Caco-2 (cell line): ENCODE measurements around the gene NCAPD3. TPM values are rescaled to one million over a fixed set of nuclear protein-coding genes. Genes with fewer than 3 reads are reported as not detected.

Experiments
- BruUV-seq: library from RNA; stranded (reverse); fragments of 400-500 nt; replicated peaks from 2 replicates; lab custom pipeline; 2021; lab: Mats Ljungman, UMichigan
- CTCF ChIA-PET: fragments of 300-600 bp; sonication (Branson Sonifier 250); formaldehyde crosslinking; loops from one replicate; lab custom pipeline; 2022; ENCODE audit warnings: antibody characterized with exemption; lab: Charles Lee
- POLR2A ChIA-PET: fragments of 300-600 bp; sonication (Branson Sonifier 250); formaldehyde crosslinking; loops from one replicate; lab custom pipeline; 2022; ENCODE audit warnings: antibody characterized with exemption; lab: Charles Lee
- DNase-seq, 2 experiments: peaks; one replicate each; pipeline versions ENCODE4 v3.0.0 to v3.0.0-alpha.2; 2020 to 2022
- H3K27me3 ChIP-seq: replicated peaks from 2 replicates; pipeline ENCODE4 v1.6.0; 2011; ENCODE audit warnings: low read length; ENCODE audit not compliant: control insufficient read depth, insufficient read depth
- H3K36me3 ChIP-seq: 2 replicates; pipeline ENCODE4 v1.5.1; 2011; ENCODE audit warnings: low read length; ENCODE audit not compliant: control insufficient read depth, insufficient read depth
- H3K4me1 ChIP-seq: fragments of 250-450 bp; sonication (Bioruptor Pico); 2 replicates; pipeline ENCODE4 v1.5.1; 2020; ENCODE audit warnings: mild to moderate bottlenecking
- H3K4me3 ChIP-seq: 2 replicates; pipeline ENCODE4 v1.5.1; 2011; ENCODE audit warnings: low read depth, mild to moderate bottlenecking, control low read depth, low read length
- H3K9me3 ChIP-seq: fragments of 250-450 bp; sonication (Bioruptor Pico); 2 replicates; pipeline ENCODE4 v1.5.1; 2020; ENCODE audit warnings: mild to moderate bottlenecking, moderate library complexity
- H3K27ac Mint-ChIP-seq: one replicate; pipeline ENCODE4 v1.8.0; 2022; ENCODE audit warnings: mixed read lengths; ENCODE audit not compliant: unreplicated experiment
- H3K27me3 Mint-ChIP-seq: one replicate; pipeline ENCODE4 v1.8.0; 2022; ENCODE audit warnings: mixed read lengths; ENCODE audit not compliant: insufficient read depth, unreplicated experiment
- H3K36me3 Mint-ChIP-seq: one replicate; pipeline ENCODE4 v1.8.0; 2022; ENCODE audit warnings: mild to moderate bottlenecking, mixed read lengths; ENCODE audit not compliant: insufficient read depth, unreplicated experiment
- H3K4me1 Mint-ChIP-seq: one replicate; pipeline ENCODE4 v1.8.0; 2022; ENCODE audit warnings: low read depth, mixed read lengths; ENCODE audit not compliant: unreplicated experiment
- H3K4me3 Mint-ChIP-seq: one replicate; pipeline ENCODE4 v1.8.0; 2022; ENCODE audit warnings: mild to moderate bottlenecking, moderate library complexity, mixed read lengths; ENCODE audit not compliant: unreplicated experiment
- H3K9me3 Mint-ChIP-seq: one replicate; pipeline ENCODE4 v1.8.0; 2022; ENCODE audit warnings: mixed read lengths; ENCODE audit not compliant: unreplicated experiment
- intact Hi-C: fragments of 100-400 bp; cut with micrococcal nuclease; formaldehyde crosslinking; loops from one replicate; pipeline ENCODE4 v1.10.0; 2022; ENCODE audit not compliant: unreplicated experiment
- total RNA-seq: library from RNA; stranded (reverse); gene quantifications from 2 replicates; pipeline ENCODE4 v1.2.3, GENCODE V29; 2022
- TF ChIP-seq, protein P1 (sequence below), 2 experiments: fragments of 200-600 bp in 1 of 2; IDR thresholded peaks; 1 replicate in 1 of 2; 2 replicates in 1 of 2; pipeline versions ENCODE4 v1.5.1 to v1.8.0; 2011 to 2022; ENCODE audit warnings: antibody characterized with exemption in 1 of 2, control low read depth in 1 of 2, inconsistent platforms in 1 of 2, low read depth in 1 of 2, low read length in 1 of 2, mild to moderate bottlenecking in 1 of 2, moderate library complexity in 1 of 2; ENCODE audit not compliant: insufficient read depth in 1 of 2, severe bottlenecking in 1 of 2, unreplicated experiment in 1 of 2

NCAPD3 gene
- total RNA-seq, 1 experiment from 2014 or later = 108 TPM

DNA sequence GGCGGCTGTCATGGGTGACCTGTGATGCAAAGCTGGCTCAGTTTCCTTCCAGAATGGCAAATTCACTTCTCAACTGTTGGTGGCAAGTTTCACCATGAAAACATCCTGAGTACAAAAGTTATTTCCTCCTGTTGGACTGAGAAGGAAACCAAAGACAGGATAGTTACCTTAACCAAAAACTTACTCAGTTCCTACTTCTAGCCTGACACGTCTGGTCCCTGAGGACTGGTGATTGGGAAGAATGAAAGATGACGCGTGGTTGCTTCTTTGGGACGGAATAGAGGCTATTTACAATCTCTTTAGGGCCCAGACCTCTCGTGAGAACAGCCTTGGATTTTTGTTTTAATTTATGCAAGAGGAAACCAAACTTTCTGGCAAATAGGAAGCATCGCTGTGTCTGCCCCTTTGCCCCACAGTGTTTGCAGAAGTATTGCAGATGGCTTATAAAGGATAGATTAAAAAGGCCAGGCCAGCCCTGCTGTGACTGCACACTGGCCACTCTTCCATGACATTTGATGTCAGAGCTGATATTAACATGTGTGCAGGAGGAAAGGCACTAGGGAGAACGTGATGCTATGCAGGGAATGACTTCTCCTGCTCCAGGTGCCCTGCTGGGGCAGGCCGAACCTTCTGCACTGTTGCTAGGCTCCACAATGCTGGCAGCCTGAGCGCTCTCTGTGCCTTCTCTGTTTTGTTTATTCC lies 8.3 kb upstream of the NCAPD3 start:
- Histone ChIP-seq H3K36me3 (0 out of 2 replicates have a peak, but pooled peaks cover 1% of the 10 kb centered on the region), H3K27me3 (no peaks in the 10 kb centered on the region), H3K9me3 (no peaks in the 10 kb centered on the region), H3K4me3 (no peak overlapping the region), H3K4me1 (no peaks in the 10 kb centered on the region)
- H3K4me3 Mint-ChIP-seq = no peak overlapping the region
- no peaks in the 10 kb centered on the region for H3K9me3 Mint-ChIP-seq
- no TSS peak for BruUV-seq
- DNase-seq = no peak
- TF ChIP-seq, protein P1, sequence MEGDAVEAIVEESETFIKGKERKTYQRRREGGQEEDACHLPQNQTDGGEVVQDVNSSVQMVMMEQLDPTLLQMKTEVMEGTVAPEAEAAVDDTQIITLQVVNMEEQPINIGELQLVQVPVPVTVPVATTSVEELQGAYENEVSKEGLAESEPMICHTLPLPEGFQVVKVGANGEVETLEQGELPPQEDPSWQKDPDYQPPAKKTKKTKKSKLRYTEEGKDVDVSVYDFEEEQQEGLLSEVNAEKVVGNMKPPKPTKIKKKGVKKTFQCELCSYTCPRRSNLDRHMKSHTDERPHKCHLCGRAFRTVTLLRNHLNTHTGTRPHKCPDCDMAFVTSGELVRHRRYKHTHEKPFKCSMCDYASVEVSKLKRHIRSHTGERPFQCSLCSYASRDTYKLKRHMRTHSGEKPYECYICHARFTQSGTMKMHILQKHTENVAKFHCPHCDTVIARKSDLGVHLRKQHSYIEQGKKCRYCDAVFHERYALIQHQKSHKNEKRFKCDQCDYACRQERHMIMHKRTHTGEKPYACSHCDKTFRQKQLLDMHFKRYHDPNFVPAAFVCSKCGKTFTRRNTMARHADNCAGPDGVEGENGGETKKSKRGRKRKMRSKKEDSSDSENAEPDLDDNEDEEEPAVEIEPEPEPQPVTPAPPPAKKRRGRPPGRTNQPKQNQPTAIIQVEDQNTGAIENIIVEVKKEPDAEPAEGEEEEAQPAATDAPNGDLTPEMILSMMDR (IDR thresholded peaks at IDR 0.05; ENCODE audit: insufficient read depth in 1 of 2, low read depth in 1 of 2, low read length in 1 of 2, severe bottlenecking in 1 of 2, unreplicated experiment in 1 of 2) = no peak
- H3K4me1 Mint-ChIP-seq = peaks cover 15% of the 10 kb centered on the region
- ChIA-PET CTCF (interaction anchor here (0.8 kb wide), 1 partner anchor 25 kb away, joined by 7 read pairs; no protein-coding TSS in a partner anchor), POLR2A (no interaction called here)
- intact Hi-C loops = no loop called here
- no peaks in the 10 kb centered on the region for H3K36me3 Mint-ChIP-seq
- H3K27ac Mint-ChIP-seq = no peak overlapping the region
- no peaks in the 10 kb centered on the region for H3K27me3 Mint-ChIP-seq

DNA sequence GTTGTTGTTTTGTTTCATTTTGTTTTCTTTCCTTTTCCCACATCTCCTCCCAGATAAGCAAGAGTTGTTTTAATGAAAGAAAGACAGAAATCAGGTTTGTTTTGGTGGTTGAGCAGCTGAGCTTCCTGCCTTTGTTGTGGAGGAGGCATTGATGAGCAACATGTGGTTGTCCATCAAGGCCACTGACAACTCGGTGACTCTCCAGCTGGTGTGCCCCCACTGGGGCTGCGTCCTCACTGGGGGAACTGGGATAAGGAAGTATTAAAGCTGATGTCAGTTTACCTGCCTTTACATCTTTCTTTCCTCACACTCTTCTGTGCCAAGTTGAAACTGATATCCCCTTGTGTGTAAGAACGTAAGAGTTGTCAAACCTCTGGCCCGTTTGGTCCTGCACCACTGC lies 6.6 kb upstream of the NCAPD3 start:
- no peak for DNase-seq
- no peaks in the 10 kb centered on the region for H3K27me3 ChIP-seq
- peaks cover 7% of the 10 kb centered on the region for H3K4me1 ChIP-seq
- ChIA-PET POLR2A (no interaction called here), CTCF (no interaction called here)
- no peak overlapping the region for H3K4me3 Mint-ChIP-seq
- no peaks in the 10 kb centered on the region for H3K36me3 Mint-ChIP-seq
- H3K27ac Mint-ChIP-seq = no peak overlapping the region
- no TSS peak for BruUV-seq
- no peaks in the 10 kb centered on the region for H3K9me3 Mint-ChIP-seq
- intact Hi-C loops = no loop called here
- no peak overlapping the region for H3K4me3 ChIP-seq
- H3K36me3 ChIP-seq = 0 out of 2 replicates have a peak, but pooled peaks cover 1% of the 10 kb centered on the region
- TF ChIP-seq, protein P1 (IDR thresholded peaks at IDR 0.05; ENCODE audit: insufficient read depth in 1 of 2, low read depth in 1 of 2, low read length in 1 of 2, severe bottlenecking in 1 of 2, unreplicated experiment in 1 of 2) = no peak
- no peaks in the 10 kb centered on the region for H3K27me3 Mint-ChIP-seq
- H3K9me3 ChIP-seq = no peaks in the 10 kb centered on the region
- H3K4me1 Mint-ChIP-seq = peaks cover 15% of the 10 kb centered on the region

DNA sequence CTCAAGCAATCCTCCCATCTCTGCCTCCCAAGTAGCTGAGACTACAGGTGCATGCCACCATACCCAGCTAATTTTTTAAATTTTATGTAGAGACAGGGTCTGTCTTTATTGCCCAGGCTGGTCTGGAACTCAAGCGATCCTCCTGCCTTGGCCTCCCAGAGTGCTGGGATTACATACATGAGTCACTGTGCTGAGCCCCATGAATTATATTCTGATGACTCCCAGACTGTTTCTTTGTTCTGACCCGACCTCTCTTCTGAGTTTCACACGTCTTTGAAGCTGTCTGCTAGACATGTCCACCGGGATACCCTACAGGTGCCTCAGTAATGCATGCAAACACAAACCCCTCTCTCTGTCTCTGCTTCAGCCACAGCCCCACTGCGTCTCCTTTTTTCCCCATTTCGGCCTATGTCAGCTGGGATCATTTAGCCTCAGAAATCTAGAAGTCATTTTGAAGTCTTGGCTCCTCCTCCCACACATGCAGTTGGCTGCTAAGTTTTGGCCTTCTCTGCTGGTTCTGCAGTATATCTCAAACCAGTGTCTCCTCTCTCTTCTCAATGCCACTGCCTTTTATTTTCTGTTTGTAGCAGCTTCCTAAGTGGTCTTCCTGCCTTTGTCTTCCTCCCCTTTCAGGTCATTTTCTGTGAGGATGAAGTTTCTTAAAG lies 5.5 kb upstream of the NCAPD3 start:
- 0 out of 2 replicates have a peak, but pooled peaks cover 1% of the 10 kb centered on the region for H3K36me3 ChIP-seq
- Mint-ChIP-seq H3K27me3 (no peaks in the 10 kb centered on the region), H3K4me3 (no peak overlapping the region), H3K9me3 (no peaks in the 10 kb centered on the region), H3K36me3 (peaks cover 2% of the 10 kb centered on the region), H3K27ac (peak overlapping the region; percentile 1), H3K4me1 (peaks cover 15% of the 10 kb centered on the region)
- TF ChIP-seq, protein P1 (IDR thresholded peaks at IDR 0.05; ENCODE audit: insufficient read depth in 1 of 2, low read depth in 1 of 2, low read length in 1 of 2, severe bottlenecking in 1 of 2, unreplicated experiment in 1 of 2) = no peak
- POLR2A ChIA-PET = no interaction called here
- H3K4me3 ChIP-seq = no peak overlapping the region
- intact Hi-C loops = no loop called here
- H3K9me3 ChIP-seq = no peaks in the 10 kb centered on the region
- no peaks in the 10 kb centered on the region for H3K27me3 ChIP-seq
- H3K4me1 ChIP-seq = peaks cover 7% of the 10 kb centered on the region
- BruUV-seq = no TSS peak
- CTCF ChIA-PET = interaction anchor here (1.0 to 1.2 kb wide), 2 partner anchors 15 to 19 kb away, joined by 3 read pairs; no protein-coding TSS in a partner anchor
- no peak for DNase-seq
